Fibroblast of gingiva (primary cell): ENCODE measurements around the gene FHL2.

Source experiments
- DNase-seq: peaks from one replicate; pipeline ENCODE4 v3.0.0-alpha.2; 2011; ENCODE audit warnings: low read depth

The FHL2 gene

GRCh38 chr2:105397025-105397722 is 1.7 kb downstream of the FHL2 start:
- no peak for DNase-seq

- DNase-seq: peak; percentile 98
These were observed 2.4 kb downstream of the FHL2 start for GRCh38 chr2:105396254-105397024.

GRCh38 chr2:105395691-105396090 is 3.2 kb downstream of the FHL2 start:
- no peak for DNase-seq

GRCh38 chr2:105394951-105395611 is 3.8 kb downstream of the FHL2 start:
- DNase-seq: no peak

GRCh38 chr2:105393373-105394055 is 5.3 kb downstream of the FHL2 start:
- DNase-seq: peak; percentile 74

GRCh38 chr2:105391763-105392662 is 6.8 kb downstream of the FHL2 start:
- DNase-seq: no peak

- no peak for DNase-seq
These were observed 7.7 kb downstream of the FHL2 start for GRCh38 chr2:105391058-105391627.

GRCh38 chr2:105390454-105390853 is 8.4 kb downstream of the FHL2 start:
- DNase-seq: no peak

GRCh38 chr2:105388971-105389381 is 9.9 kb downstream of the FHL2 start:
- peak; percentile 98 for DNase-seq

GRCh38 chr2:105387225-105387624 is 11.6 kb downstream of the FHL2 start:
- DNase-seq: no peak

- no peak for DNase-seq
These were observed 12.9 kb downstream of the FHL2 start for GRCh38 chr2:105385731-105386540.

- no peak for DNase-seq
These were observed 14.0 kb downstream of the FHL2 start for GRCh38 chr2:105384861-105385260.

- DNase-seq: no peak
These were observed 14.6 kb downstream of the FHL2 start for GRCh38 chr2:105384216-105384615.

- DNase-seq: no peak
These were observed 15.3 kb downstream of the FHL2 start for GRCh38 chr2:105383432-105384166.

- no peak for DNase-seq
These were observed 16.7 kb downstream of the FHL2 start for GRCh38 chr2:105382177-105382576.

GRCh38 chr2:105381101-105381668 is 17.7 kb downstream of the FHL2 start:
- DNase-seq: no peak

GRCh38 chr2:105380432-105381100 is 18.3 kb downstream of the FHL2 start:
- no peak for DNase-seq

GRCh38 chr2:105379741-105380186 is 19.1 kb downstream of the FHL2 start:
- DNase-seq: no peak
